Thyroid gland (tissue), 4 donors: ENCODE measurements around the gene HSD3B7.

Source experiments
- POLR2A ChIP-seq, 2 donors: fragments of 450-650 bp; IDR thresholded peaks; one replicate each; pipeline ENCODE4 v1.6.1; 2017; ENCODE audit warnings: antibody characterized with exemption in 2 of 2, mild to moderate bottlenecking in 2 of 2, moderate library complexity in 1 of 2
- TF ChIP-seq, protein P1 (sequence below), 6 experiments: fragments of 200-600 bp in 3 of 6; fragments of 450-650 bp in 3 of 6; sonication (generic) in 3 of 6; IDR thresholded peaks; one replicate each; pipeline ENCODE4 v1.5.1; 2016 to 2019; ENCODE audit warnings: antibody characterized with exemption in 6 of 6, mild to moderate bottlenecking in 2 of 6, inconsistent platforms in 1 of 6, moderate library complexity in 1 of 6

DNA sequence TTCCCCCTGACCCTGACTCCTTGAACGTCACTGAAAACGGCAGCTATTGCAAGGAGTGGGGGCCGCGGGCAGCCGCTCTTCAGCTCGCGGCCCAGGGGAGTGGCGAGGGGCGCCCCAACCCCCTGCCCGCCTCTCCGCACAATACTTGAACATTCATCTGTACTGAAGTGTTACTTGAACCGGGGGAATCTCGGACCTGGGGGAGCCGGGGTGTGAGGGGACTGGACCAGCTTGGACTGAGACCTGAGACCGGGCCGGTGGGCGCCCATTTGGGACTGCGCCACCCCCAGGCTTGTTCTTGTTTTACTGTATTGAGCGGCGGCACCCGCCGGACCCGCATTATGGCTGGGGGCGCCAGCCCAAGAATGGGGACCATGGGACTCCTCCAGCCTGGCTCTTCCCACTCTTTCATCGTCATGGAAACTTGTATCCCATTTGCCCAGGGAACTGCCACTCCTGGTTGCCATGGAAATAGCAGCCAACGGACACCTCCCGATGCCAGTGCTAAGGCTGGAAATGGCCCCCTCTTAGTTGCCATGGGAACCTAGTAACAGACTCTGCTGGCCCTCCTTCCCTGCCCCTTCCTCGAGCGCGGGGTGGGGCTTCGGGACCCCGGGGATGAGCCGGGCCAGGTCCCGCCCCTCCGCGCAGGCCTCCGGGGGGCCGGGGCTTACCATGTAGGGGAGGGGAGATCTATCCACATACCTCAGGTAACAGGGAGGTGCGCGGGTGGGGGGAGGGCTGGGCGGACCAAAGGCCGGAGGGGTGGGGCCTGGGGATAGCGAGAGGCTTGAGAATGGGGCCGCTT lies 36.9 kb upstream of the HSD3B7 start:
- no peak for TF ChIP-seq POLR2A (IDR thresholded peaks at IDR 0.05)
- TF ChIP-seq, protein P1, sequence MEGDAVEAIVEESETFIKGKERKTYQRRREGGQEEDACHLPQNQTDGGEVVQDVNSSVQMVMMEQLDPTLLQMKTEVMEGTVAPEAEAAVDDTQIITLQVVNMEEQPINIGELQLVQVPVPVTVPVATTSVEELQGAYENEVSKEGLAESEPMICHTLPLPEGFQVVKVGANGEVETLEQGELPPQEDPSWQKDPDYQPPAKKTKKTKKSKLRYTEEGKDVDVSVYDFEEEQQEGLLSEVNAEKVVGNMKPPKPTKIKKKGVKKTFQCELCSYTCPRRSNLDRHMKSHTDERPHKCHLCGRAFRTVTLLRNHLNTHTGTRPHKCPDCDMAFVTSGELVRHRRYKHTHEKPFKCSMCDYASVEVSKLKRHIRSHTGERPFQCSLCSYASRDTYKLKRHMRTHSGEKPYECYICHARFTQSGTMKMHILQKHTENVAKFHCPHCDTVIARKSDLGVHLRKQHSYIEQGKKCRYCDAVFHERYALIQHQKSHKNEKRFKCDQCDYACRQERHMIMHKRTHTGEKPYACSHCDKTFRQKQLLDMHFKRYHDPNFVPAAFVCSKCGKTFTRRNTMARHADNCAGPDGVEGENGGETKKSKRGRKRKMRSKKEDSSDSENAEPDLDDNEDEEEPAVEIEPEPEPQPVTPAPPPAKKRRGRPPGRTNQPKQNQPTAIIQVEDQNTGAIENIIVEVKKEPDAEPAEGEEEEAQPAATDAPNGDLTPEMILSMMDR (IDR thresholded peaks at IDR 0.05): no peak
